Colonic mucosa (tissue), 4 donors: ENCODE measurements around the gene NUDT19. TPM values are rescaled to one million over a fixed set of nuclear protein-coding genes. Genes with fewer than 3 reads are reported as not detected.

Source experiments
- DNase-seq: peaks from one replicate; pipeline ENCODE4 v3.0.0-alpha.2; 2020
- H3K27ac ChIP-seq: fragments of 200-600 bp; one replicate; pipeline ENCODE4 v1.8.0; 2021
- H3K27me3 ChIP-seq: fragments of 200-600 bp; one replicate; pipeline ENCODE4 v1.8.0; 2021
- H3K36me3 ChIP-seq: fragments of 200-600 bp; one replicate; pipeline ENCODE4 v1.8.0; 2021
- H3K4me1 ChIP-seq: fragments of 200-600 bp; one replicate; pipeline ENCODE4 v1.8.0; 2021; ENCODE audit warnings: mild to moderate bottlenecking
- H3K4me3 ChIP-seq: fragments of 200-600 bp; one replicate; pipeline ENCODE4 v1.8.0; 2021
- H3K9ac ChIP-seq, 2 donors: one replicate each; pipeline ENCODE4 v1.7.0; 2013; ENCODE audit warnings: control low read depth in 2 of 2, low read depth in 2 of 2, low read length in 2 of 2
- H3K9me3 ChIP-seq: fragments of 200-600 bp; one replicate; pipeline ENCODE4 v1.8.0; 2021
- CTCF ChIP-seq: fragments of 200-600 bp; IDR thresholded peaks from one replicate; pipeline ENCODE4 v1.8.0; 2022; ENCODE audit warnings: antibody characterized with exemption, mild to moderate bottlenecking
- intact Hi-C: fragments of 100-400 bp; cut with DNase I; formaldehyde crosslinking; loops from one replicate; pipeline ENCODE4 v1.14.1; 2022
- total RNA-seq, 2 donors: library from RNA; stranded (reverse); fragmentation: NEBNext Ultra II Directional in 1 of 2; extraction: Animal tissue kit (Norgen Biotek cat#: 25700) in 1 of 2; gene quantifications; one replicate each; pipeline ENCODE4 v1.2.1, GENCODE V29; 2021
- donor health status: healthy.
- donor health status: DM: no; HTN: no; CAD: no.
- donor health status: DM: no; HTN: no; CAD: no.

Gene NUDT19
- total RNA-seq, 2 donors from 2014 or later = 19.3 to 25.1 TPM

DNA sequence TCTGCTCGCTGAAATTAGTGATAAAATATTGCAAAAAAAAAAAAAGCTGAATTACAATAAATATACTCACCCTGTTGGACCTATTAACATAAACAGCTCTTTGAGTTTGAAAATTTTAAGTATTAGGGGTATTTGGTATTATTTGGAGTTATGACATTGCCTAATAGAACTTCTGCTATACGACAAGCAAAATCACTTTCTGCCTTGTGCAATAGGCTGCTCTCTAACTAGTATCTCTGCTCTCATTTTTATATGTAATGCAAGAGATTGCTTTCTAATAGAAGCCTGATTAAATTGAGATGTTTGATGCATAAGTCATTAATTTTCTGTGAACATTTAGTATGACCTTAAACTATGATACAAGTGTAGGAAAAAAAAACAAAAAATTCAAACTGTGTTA is 10.6 kb upstream of the NUDT19 start:
- Histone ChIP-seq H3K9ac (no peak overlapping the region), H3K4me1 (peaks cover 3% of the 10 kb centered on the region), H3K27me3 (peaks cover 19% of the 10 kb centered on the region), H3K36me3 (no peaks in the 10 kb centered on the region), H3K4me3 (no peak overlapping the region), H3K27ac (no peak overlapping the region), H3K9me3 (no peaks in the 10 kb centered on the region)
- DNase-seq = no peak
- intact Hi-C loops = no loop called here
- TF ChIP-seq CTCF = no peak

DNA sequence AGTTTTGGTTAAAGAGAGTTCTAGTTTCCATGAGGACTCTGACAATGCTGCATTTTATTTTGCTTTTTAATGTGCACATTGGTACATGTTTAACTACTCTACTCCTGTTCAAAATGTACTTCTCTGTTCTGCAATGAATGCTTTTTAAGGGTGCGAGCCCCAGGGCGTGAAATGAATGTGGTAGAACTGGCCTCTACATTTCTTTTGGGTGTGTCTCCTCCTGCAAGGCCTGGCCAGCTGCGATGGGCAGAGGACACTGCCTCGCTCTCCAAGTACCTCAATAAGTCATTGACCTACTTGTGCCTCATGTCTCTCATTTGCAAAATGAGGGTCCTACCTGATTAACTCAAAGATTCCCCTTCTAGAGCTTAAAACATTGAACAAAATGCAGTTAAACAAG is 9.3 kb upstream of the NUDT19 start:
- no peak overlapping the region for H3K27ac ChIP-seq

GRCh38 chr19:32686847-32687475 is 4.7 kb upstream of the NUDT19 start:
- no peaks in the 10 kb centered on the region for H3K9me3 ChIP-seq
- H3K27ac ChIP-seq = no peak overlapping the region
- no peak for DNase-seq
- H3K36me3 ChIP-seq = no peaks in the 10 kb centered on the region
- TF ChIP-seq CTCF = no peak
- H3K4me3 ChIP-seq = no peak overlapping the region
- intact Hi-C loops = no loop called here
- H3K9ac ChIP-seq = no peak overlapping the region
- H3K27me3 ChIP-seq = no peaks in the 10 kb centered on the region
- peaks cover 14% of the 10 kb centered on the region for H3K4me1 ChIP-seq

More for the DNA sequence above, 9.3 kb upstream of the NUDT19 start:
- intact Hi-C loops = no loop called here
- H3K9me3 ChIP-seq = no peaks in the 10 kb centered on the region
- H3K9ac ChIP-seq = no peak overlapping the region
- no peak for TF ChIP-seq CTCF
- no peak overlapping the region for H3K4me3 ChIP-seq
- H3K27me3 ChIP-seq = peaks cover 6% of the 10 kb centered on the region
- no peaks in the 10 kb centered on the region for H3K4me1 ChIP-seq
- no peaks in the 10 kb centered on the region for H3K36me3 ChIP-seq
- no peak for DNase-seq

- peaks cover 14% of the 10 kb centered on the region for H3K4me1 ChIP-seq
- no peak overlapping the region for H3K9ac ChIP-seq
- intact Hi-C loops = no loop called here
- no peaks in the 10 kb centered on the region for H3K27me3 ChIP-seq
- no peak overlapping the region for H3K27ac ChIP-seq
- TF ChIP-seq CTCF = no peak
- no peak for DNase-seq
- no peaks in the 10 kb centered on the region for H3K9me3 ChIP-seq
- no peak overlapping the region for H3K4me3 ChIP-seq
- H3K36me3 ChIP-seq = no peaks in the 10 kb centered on the region
Measured at GRCh38 chr19:32687681-32688080, 3.9 kb upstream of the NUDT19 start.

GRCh38 chr19:32688311-32688710 is 3.3 kb upstream of the NUDT19 start:
- Histone ChIP-seq H3K9ac (no peak overlapping the region), H3K9me3 (no peaks in the 10 kb centered on the region), H3K27me3 (no peaks in the 10 kb centered on the region), H3K4me3 (no peak overlapping the region), H3K36me3 (no peaks in the 10 kb centered on the region), H3K4me1 (peaks cover 19% of the 10 kb centered on the region), H3K27ac (no peak overlapping the region)
- no peak for TF ChIP-seq CTCF
- intact Hi-C loops = no loop called here
- DNase-seq = no peak
